H1 (cell line): ENCODE data around the gene FAM200B. TPM values are rescaled to one million over a fixed set of nuclear protein-coding genes. Genes with fewer than 3 reads are reported as not detected.

ENCODE experiments used
- CTCF ChIA-PET: fragments of 300-600 bp; sonication (Branson Sonifier 250); formaldehyde crosslinking; loops from one replicate; lab custom pipeline; 2021; ENCODE audit not compliant: partially characterized antibody; lab: Charles Lee
- POLR2A ChIA-PET: fragments of 300-600 bp; sonication (Branson Sonifier 250); formaldehyde crosslinking; loops from one replicate; lab custom pipeline; 2021; ENCODE audit warnings: inconsistent platforms; ENCODE audit not compliant: partially characterized antibody; lab: Charles Lee
- DNase-seq, 2 experiments: peaks; one replicate each; pipeline versions ENCODE4 v3.0.0 to v3.0.0-alpha.2; 2010 to 2022; ENCODE audit warnings: low spot score in 2 of 2, low read depth in 1 of 2, mixed read lengths in 1 of 2
- FAIRE-seq: peaks from 2 replicates; lab custom pipeline; 2011; peaks lifted over from hg19 to GRCh38; lab: Jason Lieb, UNC
- H2AFZ ChIP-seq: 2 replicates; pipeline ENCODE4 v1.8.1; 2012; ENCODE audit warnings: low read length, inconsistent platforms
- H2AK5ac ChIP-seq: 2 replicates; pipeline ENCODE4 v1.6.1; 2013; ENCODE audit warnings: low read depth, low read length
- H2BK120ac ChIP-seq: replicated peaks from 2 replicates; pipeline ENCODE3; 2013; ENCODE audit warnings: low read depth, low read length, inconsistent platforms
- H2BK12ac ChIP-seq: 2 replicates; pipeline ENCODE4 v1.6.1; 2013; ENCODE audit warnings: low read depth, low read length
- H2BK15ac ChIP-seq: 2 replicates; pipeline ENCODE4 v1.6.1; 2013; ENCODE audit warnings: low read length
- H2BK20ac ChIP-seq: 2 replicates; pipeline ENCODE4 v1.6.1; 2013; ENCODE audit warnings: low read length
- H2BK5ac ChIP-seq: 2 replicates; pipeline ENCODE4 v1.6.1; 2013; ENCODE audit warnings: low read depth, low read length
- H3K14ac ChIP-seq: 2 replicates; pipeline ENCODE4 v1.6.1; 2013; ENCODE audit warnings: inconsistent platforms; ENCODE audit not compliant: insufficient read length
- H3K18ac ChIP-seq: 2 replicates; pipeline ENCODE4 v1.6.1; 2013; ENCODE audit warnings: low read length; ENCODE audit errors: extremely low read depth
- H3K23ac ChIP-seq: 2 replicates; pipeline ENCODE4 v1.6.1; 2013; ENCODE audit warnings: inconsistent platforms; ENCODE audit not compliant: insufficient read length
- H3K23me2 ChIP-seq: 2 replicates; pipeline ENCODE4 v1.6.1; 2013; ENCODE audit warnings: low read depth, low read length
- H3K27ac ChIP-seq: 2 replicates; pipeline ENCODE4 v1.6.1; 2011; ENCODE audit warnings: low read depth, low read length, inconsistent platforms
- H3K27me3 ChIP-seq, 4 experiments: replicated peaks in 1 of 4; 1 replicate in 1 of 4; 2 replicates in 3 of 4; pipeline versions ENCODE4 v1.6.1 to v1.8.1; 2011 to 2013; ENCODE audit warnings: low read length in 3 of 4, mild to moderate bottlenecking in 3 of 4, inconsistent platforms in 2 of 4, mixed read lengths in 2 of 4, moderate library complexity in 1 of 4; ENCODE audit not compliant: control insufficient read depth in 3 of 4, insufficient read depth in 3 of 4; ENCODE audit errors: extremely low read depth in 1 of 4
- H3K36me3 ChIP-seq, 4 experiments: 2 replicates each; pipeline versions ENCODE4 v1.6.1 to v1.8.1; 2011 to 2013; ENCODE audit warnings: mild to moderate bottlenecking in 4 of 4, low read length in 3 of 4, moderate library complexity in 2 of 4, control low read depth in 1 of 4, inconsistent platforms in 1 of 4; ENCODE audit not compliant: insufficient read depth in 4 of 4, control insufficient read depth in 2 of 4
- H3K4ac ChIP-seq: replicated peaks from 2 replicates; pipeline ENCODE3; 2013; ENCODE audit warnings: low read length, low read depth, mixed read lengths, inconsistent platforms; ENCODE audit not compliant: insufficient read length
- H3K4me1 ChIP-seq, 4 experiments: replicated peaks in 1 of 4; 1 replicate in 1 of 4; 2 replicates in 3 of 4; pipeline versions ENCODE4 v1.6.1 to v1.8.1; 2011 to 2013; ENCODE audit warnings: low read length in 3 of 4, inconsistent platforms in 2 of 4, mixed read lengths in 1 of 4; ENCODE audit not compliant: insufficient read depth in 4 of 4, control insufficient read depth in 3 of 4
- H3K4me2 ChIP-seq, 2 experiments: 2 replicates each; pipeline versions ENCODE4 v1.6.1 to v1.8.1; 2011 to 2013; ENCODE audit warnings: low read depth in 2 of 2, low read length in 2 of 2, control low read depth in 1 of 2, inconsistent platforms in 1 of 2, mild to moderate bottlenecking in 1 of 2; ENCODE audit not compliant: insufficient read depth in 1 of 2
- H3K4me3 ChIP-seq, 4 experiments: fragments of 200-600, 300-600 bp in 1 of 4; sonication (generic), shearing (Covaris generic), sonication (Bioruptor Twin) in 1 of 4; 2 replicates each; pipeline versions ENCODE4 v1.5.1 to v1.8.1; 2011 to 2016; ENCODE audit warnings: low read length in 4 of 4, low read depth in 3 of 4, control low read depth in 2 of 4, inconsistent platforms in 2 of 4, mild to moderate bottlenecking in 2 of 4, mixed read lengths in 1 of 4, moderate library complexity in 1 of 4; ENCODE audit not compliant: insufficient read depth in 2 of 4; ENCODE audit errors: extremely low read depth in 1 of 4
- H3K56ac ChIP-seq: replicated peaks from 2 replicates; pipeline ENCODE3; 2013; ENCODE audit warnings: low read depth, mild to moderate bottlenecking, mixed read lengths, low read length, inconsistent platforms; ENCODE audit not compliant: insufficient read length
- H3K79me1 ChIP-seq: 2 replicates; pipeline ENCODE4 v1.6.1; 2013; ENCODE audit warnings: low read depth, low read length, control low read depth
- H3K79me2 ChIP-seq, 2 experiments: 2 replicates each; pipeline versions ENCODE4 v1.6.1 to v1.8.1; 2012 to 2013; ENCODE audit warnings: low read length in 2 of 2, mild to moderate bottlenecking in 2 of 2, inconsistent platforms in 1 of 2; ENCODE audit not compliant: insufficient read depth in 2 of 2, control insufficient read depth in 1 of 2
- H3K9ac ChIP-seq, 4 experiments: replicated peaks in 1 of 4; 1 replicate in 1 of 4; 2 replicates in 3 of 4; pipeline versions ENCODE4 v1.6.1 to v1.8.1; 2011 to 2013; ENCODE audit warnings: low read depth in 3 of 4, low read length in 3 of 4, control low read depth in 2 of 4, mild to moderate bottlenecking in 2 of 4, moderate library complexity in 2 of 4, inconsistent platforms in 1 of 4; ENCODE audit errors: extremely low read depth in 1 of 4
- H3K9me3 ChIP-seq, 2 experiments: 2 replicates each; pipeline versions ENCODE4 v1.6.1 to v1.8.1; 2012 to 2013; ENCODE audit warnings: mild to moderate bottlenecking in 2 of 2, moderate library complexity in 2 of 2, control low read depth in 1 of 2, inconsistent platforms in 1 of 2, low read depth in 1 of 2, low read length in 1 of 2, mixed read lengths in 1 of 2; ENCODE audit not compliant: insufficient read depth in 2 of 2
- H4K20me1 ChIP-seq, 2 experiments: replicated peaks in 1 of 2; 2 replicates each; pipeline versions ENCODE3 to v1.8.1; 2011 to 2013; ENCODE audit warnings: inconsistent platforms in 2 of 2, low read length in 2 of 2, mild to moderate bottlenecking in 1 of 2; ENCODE audit not compliant: insufficient read depth in 2 of 2, control insufficient read depth in 1 of 2
- H4K5ac ChIP-seq: 2 replicates; pipeline ENCODE4 v1.6.1; 2013; ENCODE audit warnings: low read length, low read depth, mixed read lengths, inconsistent platforms; ENCODE audit not compliant: insufficient read length
- H4K8ac ChIP-seq: 2 replicates; pipeline ENCODE4 v1.8.0; 2013; ENCODE audit warnings: mild to moderate bottlenecking, moderate library complexity, low read length, inconsistent platforms; ENCODE audit not compliant: insufficient read depth; ENCODE audit errors: extremely low read depth
- H4K91ac ChIP-seq: replicated peaks from 2 replicates; pipeline ENCODE3; 2013; ENCODE audit warnings: low read length, mixed read lengths, inconsistent platforms; ENCODE audit not compliant: insufficient read length
- EP300 ChIP-seq, 2 experiments: IDR thresholded peaks; 1 replicate in 1 of 2; 2 replicates in 1 of 2; pipeline ENCODE4 v1.6.1; 2011 to 2012; ENCODE audit warnings: low read depth in 2 of 2, low read length in 2 of 2, mild to moderate bottlenecking in 2 of 2, borderline replicate concordance in 1 of 2, inconsistent platforms in 1 of 2, moderate library complexity in 1 of 2
- JUN ChIP-seq: IDR thresholded peaks from 2 replicates; pipeline ENCODE4 v1.6.1; 2011; ENCODE audit warnings: low read depth, mild to moderate bottlenecking, improper control_type of control experiment, low read length
- POLR2A ChIP-seq, 2 experiments: IDR thresholded peaks; 1 replicate in 1 of 2; 2 replicates in 1 of 2; pipeline ENCODE4 v1.6.1; 2011; ENCODE audit warnings: low read depth in 2 of 2, low read length in 2 of 2, mild to moderate bottlenecking in 2 of 2; ENCODE audit errors: control extremely low read depth in 1 of 2
- POU5F1 ChIP-seq: IDR thresholded peaks from 2 replicates; pipeline ENCODE4 v1.6.1; 2011; ENCODE audit warnings: low read depth, mild to moderate bottlenecking, low read length, moderate library complexity
- SIRT6 ChIP-seq: IDR thresholded peaks from one replicate; pipeline ENCODE4 v1.7.1; 2012; ENCODE audit warnings: low read length, inconsistent platforms
- SRF ChIP-seq: IDR thresholded peaks from 2 replicates; pipeline ENCODE4 v1.6.1; 2011; ENCODE audit warnings: mild to moderate bottlenecking, low read depth, low read length, moderate library complexity
- TCF12 ChIP-seq: IDR thresholded peaks from 2 replicates; pipeline ENCODE4 v1.6.1; 2011; ENCODE audit warnings: low read depth, mild to moderate bottlenecking, low read length
- polyA plus RNA-seq, 7 experiments: library from polyadenylated mRNA; depleted of rRNA in 3 of 7; stranded (reverse) in 5 of 7; unstranded in 2 of 7; fragments of >200 nt in 5 of 7; fragments of 200-250 nt in 2 of 7; gene quantifications; 1 replicate in 5 of 7; 2 replicates in 1 of 7; 4 replicates in 1 of 7; pipeline versions ENCODE4 v1.2.1 to v1.2.3, GENCODE V29; 2011 to 2013; ENCODE audit warnings: missing spikeins in 2 of 7, mixed read lengths in 2 of 7
- total RNA-seq: library from RNA; stranded (reverse); fragmentation: NEBNext Ultra II Directional; extraction: Animal tissue kit (Norgen Biotek cat#: 25700); gene quantifications from 2 replicates; pipeline ENCODE4 v1.2.1, GENCODE V29; 2021

FAM200B gene
- total and polyA plus RNA-seq, 2 of the 8 experiments (the other 6 are each of a cell fraction or from before 2014, with no cell fraction given) = 10.7 to 23.7 TPM

DNA sequence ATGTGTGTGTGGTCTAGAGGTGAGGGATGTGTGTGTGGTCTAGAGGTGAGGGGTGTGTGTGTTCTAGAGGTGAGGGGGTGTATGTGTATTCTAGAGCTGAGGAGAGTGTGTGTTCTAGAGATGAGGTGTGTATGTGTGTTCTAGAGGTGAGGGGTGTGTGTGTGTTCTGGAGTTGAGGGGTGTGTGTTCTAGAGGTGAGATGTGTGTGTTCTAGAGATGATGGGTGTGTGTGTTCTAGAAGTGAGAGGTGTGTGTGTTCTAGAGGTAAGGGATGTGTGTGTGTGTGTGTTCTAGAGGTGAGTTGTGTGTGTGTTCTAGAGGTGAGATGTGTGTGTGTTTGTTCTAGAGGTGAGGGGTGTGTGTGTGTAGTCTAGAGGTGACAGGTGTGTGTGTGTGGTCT is 22.5 kb downstream of the FAM200B start:
- H3K56ac ChIP-seq = no peak overlapping the region
- no peak for TF ChIP-seq SIRT6
- no peak for TF ChIP-seq JUN
- TF ChIP-seq POLR2A (IDR thresholded peaks at IDR 0.05; ENCODE audit: control extremely low read depth in 1 of 2, low read depth in 2 of 2, low read length in 2 of 2) = no peak
- no peak for TF ChIP-seq EP300 (IDR thresholded peaks at IDR 0.05; ENCODE audit: borderline replicate concordance in 1 of 2, low read depth in 2 of 2, low read length in 2 of 2)
- TF ChIP-seq POU5F1 = no peak
- TF ChIP-seq SRF = no peak
- no peak for TF ChIP-seq TCF12
- DNase-seq (no peak), FAIRE-seq (no peak)
- no peak overlapping the region for H3K27ac ChIP-seq
- peaks cover 0 to 3% (median 0%) of the 10 kb centered on the region in 4 experiments; a peak in 1 of 7 replicates for H3K4me1 ChIP-seq
- no peak overlapping the region for H3K4me3 ChIP-seq
- no peak overlapping the region for H2BK120ac ChIP-seq
- H3K14ac ChIP-seq = no peak overlapping the region
- no peak overlapping the region for H3K23ac ChIP-seq
- H3K79me1 ChIP-seq = no peaks in the 10 kb centered on the region
- H2AFZ ChIP-seq = no peak overlapping the region
- no peak overlapping the region for H3K18ac ChIP-seq
- H4K5ac ChIP-seq = no peak overlapping the region
- no peak overlapping the region for H2AK5ac ChIP-seq
- no peak overlapping the region for H2BK15ac ChIP-seq
- H3K9me3 ChIP-seq = no peaks in the 10 kb centered on the region; a peak in 1 of 4 replicates
- H3K79me2 ChIP-seq = no peaks in the 10 kb centered on the region
- H3K4ac ChIP-seq = no peak overlapping the region
- H4K20me1 ChIP-seq = no peaks in the 10 kb centered on the region
- ChIA-PET POLR2A (no interaction called here), CTCF (no interaction called here)
- H3K9ac ChIP-seq = no peak overlapping the region
- no peak overlapping the region for H2BK20ac ChIP-seq
- no peaks in the 10 kb centered on the region for H3K36me3 ChIP-seq
- no peaks in the 10 kb centered on the region; a peak in 1 of 7 replicates for H3K27me3 ChIP-seq
- no peak overlapping the region for H4K8ac ChIP-seq
- peaks cover 5% of the 10 kb centered on the region; the same call in 1 of the 2 replicates for H3K23me2 ChIP-seq
- H4K91ac ChIP-seq = no peak overlapping the region
- no peak overlapping the region for H2BK12ac ChIP-seq
- H3K4me2 ChIP-seq = no peak overlapping the region
- no peak overlapping the region for H2BK5ac ChIP-seq
